K562 (cell line): ENCODE data around the gene CYFIP2. TPM values are rescaled to one million over a fixed set of nuclear protein-coding genes. Genes with fewer than 3 reads are reported as not detected.

ENCODE experiments used
- ATAC-seq: fragments of 200-7000 bp; cut with Tn5 transposase; 3 replicates; pipeline ENCODE4 v1.9.1; 2020; ENCODE audit warnings: moderate library complexity
- BruUV-seq: library from RNA; stranded (reverse); fragments of 400-500 nt; replicated peaks from 2 replicates; lab custom pipeline; 2021; lab: Mats Ljungman, UMichigan
- CTCF ChIA-PET: fragments of 300-600 bp; formaldehyde crosslinking; extraction: SDS; loops from one replicate; lab custom pipeline; 2021; ENCODE audit warnings: low intra/inter-chr PET ratio; lab: Yijun Ruan, JAX
- POLR2A ChIA-PET: fragments of 300-600, 350-650 bp; sonication (Branson Sonifier 250); formaldehyde crosslinking; extraction: SDS; loops from one replicate; lab custom pipeline; 2021; ENCODE audit warnings: antibody characterized with exemption, inconsistent platforms; lab: Yijun Ruan, JAX
- DNase-seq, 4 experiments: peaks; one replicate each; pipeline versions ENCODE4 v3.0.0 to v3.0.0-alpha.2; 2011 to 2018; ENCODE audit warnings: low spot score in 3 of 4, mixed read lengths in 3 of 4; ENCODE audit errors: extremely low read depth in 1 of 4
- FAIRE-seq: peaks from 2 replicates; lab custom pipeline; 2011; peaks lifted over from hg19 to GRCh38; lab: Jason Lieb, UNC
- H2AFZ ChIP-seq: 2 replicates; pipeline ENCODE4 v1.6.0; 2011; ENCODE audit warnings: low read depth, low read length, control low read depth, inconsistent platforms
- H3K27ac ChIP-seq: fragments of 200-600 bp; 3 replicates; pipeline ENCODE4 v1.8.0; 2011; ENCODE audit warnings: low read depth, mild to moderate bottlenecking, control low read depth, inconsistent platforms, low read length, moderate library complexity, mixed read lengths; ENCODE audit errors: extremely low read depth
- H3K27me3 ChIP-seq, 2 experiments: fragments of 300-600 bp in 1 of 2; 2 replicates in 1 of 2; 3 replicates in 1 of 2; pipeline versions ENCODE4 v1.6.0 to v1.8.0; 2011; ENCODE audit warnings: inconsistent platforms in 2 of 2, low read length in 2 of 2, mild to moderate bottlenecking in 1 of 2, mixed read lengths in 1 of 2, moderate library complexity in 1 of 2; ENCODE audit not compliant: control insufficient read depth in 2 of 2, insufficient read depth in 2 of 2
- H3K36me3 ChIP-seq: fragments of 300-600 bp; 3 replicates; pipeline ENCODE4 v1.8.0; 2011; ENCODE audit warnings: mild to moderate bottlenecking, low read length, inconsistent platforms; ENCODE audit not compliant: control insufficient read depth, insufficient read depth
- H3K4me1 ChIP-seq, 2 experiments: fragments of 200-600 bp in 1 of 2; replicated peaks in 1 of 2; 2 replicates in 1 of 2; 3 replicates in 1 of 2; pipeline versions ENCODE4 v1.5.1 to v1.8.0; 2011; ENCODE audit warnings: inconsistent platforms in 2 of 2, low read length in 2 of 2, mild to moderate bottlenecking in 1 of 2, mixed read lengths in 1 of 2, moderate library complexity in 1 of 2; ENCODE audit not compliant: control insufficient read depth in 2 of 2, insufficient read depth in 2 of 2
- H3K4me2 ChIP-seq: 2 replicates; pipeline ENCODE4 v1.6.1; 2011; ENCODE audit warnings: low read length, control low read depth, inconsistent platforms, mixed read lengths; ENCODE audit not compliant: insufficient read depth
- H3K4me3 ChIP-seq: fragments of 200-600 bp; sonication (generic), shearing (Covaris generic); 2 replicates; pipeline ENCODE4 v1.5.1; 2016; ENCODE audit warnings: control low read depth, inconsistent platforms
- H3K79me2 ChIP-seq: fragments of 200-600 bp; 3 replicates; pipeline ENCODE4 v1.8.0; 2011; ENCODE audit warnings: low read length, inconsistent platforms; ENCODE audit not compliant: control insufficient read depth, insufficient read depth
- H3K9ac ChIP-seq, 2 experiments: 2 replicates each; pipeline versions ENCODE4 v1.6.0 to v1.6.1; 2011; ENCODE audit warnings: low read depth in 2 of 2, low read length in 2 of 2, control low read depth in 1 of 2, inconsistent platforms in 1 of 2, mild to moderate bottlenecking in 1 of 2, mixed read lengths in 1 of 2; ENCODE audit not compliant: insufficient read depth in 1 of 2
- H3K9me1 ChIP-seq: one replicate; pipeline ENCODE4 v1.6.0; 2011; ENCODE audit warnings: inconsistent platforms, mild to moderate bottlenecking, low read length, moderate library complexity; ENCODE audit not compliant: control insufficient read depth, insufficient read depth
- H3K9me3 ChIP-seq: replicated peaks from 2 replicates; pipeline ENCODE4 v1.5.1; 2011; ENCODE audit warnings: low read depth, low read length, inconsistent platforms; ENCODE audit not compliant: control insufficient read depth, insufficient read depth
- H4K20me1 ChIP-seq: replicated peaks from 2 replicates; pipeline ENCODE4 v1.6.1; 2011; ENCODE audit warnings: low read length, inconsistent platforms, mixed read lengths; ENCODE audit not compliant: control insufficient read depth, insufficient read depth
- ARID3A ChIP-seq: IDR thresholded peaks from 2 replicates; pipeline ENCODE4 v1.6.1; 2012; ENCODE audit warnings: low read depth, low read length, improper control_type of control experiment, borderline replicate concordance
- BHLHE40 ChIP-seq: IDR thresholded peaks from 2 replicates; pipeline ENCODE4 v1.6.1; 2011; ENCODE audit warnings: low read length, improper control_type of control experiment
- ESRRA ChIP-seq: fragments of 450-650 bp; IDR thresholded peaks from 2 replicates; pipeline ENCODE4 v1.6.1; 2014; ENCODE audit warnings: low read depth, mild to moderate bottlenecking, moderate library complexity, borderline replicate concordance
- FOXM1 ChIP-seq, 2 experiments: fragments of 450-650 bp in 1 of 2; sonication (generic) in 1 of 2; formaldehyde crosslinking in 1 of 2; IDR thresholded peaks; 2 replicates each; pipeline versions ENCODE4 v1.6.1 to v1.9.0; 2017 to 2022; ENCODE audit warnings: low read depth in 2 of 2, mild to moderate bottlenecking in 2 of 2, missing genetic modification reagents in 1 of 2, moderate library complexity in 1 of 2
- HSF4 ChIP-seq: fragments of 250-450 bp; sonication (Bioruptor Pico); IDR thresholded peaks from 2 replicates; pipeline ENCODE4 v2.1.2; 2022; ENCODE audit warnings: mild to moderate bottlenecking, moderate library complexity, borderline replicate concordance
- KAT7 ChIP-seq: sonication (generic); formaldehyde crosslinking; IDR thresholded peaks from 2 replicates; pipeline ENCODE4 v1.8.0; 2022; ENCODE audit warnings: missing genetic modification reagents, mild to moderate bottlenecking, borderline replicate concordance
- PATZ1 ChIP-seq: fragments of 250-450 bp; sonication (Bioruptor Pico); IDR thresholded peaks from 2 replicates; pipeline ENCODE4 v1.5.0; 2020; ENCODE audit warnings: mild to moderate bottlenecking, borderline replicate concordance
- POLR2AphosphoS2 ChIP-seq: IDR thresholded peaks from 2 replicates; pipeline ENCODE4 v1.6.1; 2012; ENCODE audit warnings: low read length, improper control_type of control experiment
- PRMT5 ChIP-seq: sonication (generic); formaldehyde crosslinking; IDR thresholded peaks from 2 replicates; pipeline ENCODE4 v1.5.0; 2020; ENCODE audit warnings: missing genetic modification reagents
- PTBP1 ChIP-seq: fragments of 200-400 bp; formaldehyde crosslinking; IDR thresholded peaks from 2 replicates; pipeline ENCODE4 v1.6.1; 2017; ENCODE audit warnings: low read depth, low read length
- RBM14 ChIP-seq: fragments of 200-400 bp; formaldehyde crosslinking; IDR thresholded peaks from 2 replicates; pipeline ENCODE4 v1.6.1; 2018; ENCODE audit warnings: low read depth, mild to moderate bottlenecking, low read length, moderate library complexity, borderline replicate concordance; ENCODE audit not compliant: insufficient read depth
- SMAD1 ChIP-seq: fragments of 150-350 bp; IDR thresholded peaks from 2 replicates; pipeline ENCODE4 v1.6.1; 2014; ENCODE audit warnings: low read length, low read depth; ENCODE audit not compliant: partially characterized antibody
- SMAD3 ChIP-seq: fragments of 450-650 bp; formaldehyde crosslinking; conservative IDR thresholded peaks from 2 replicates; pipeline ENCODE4 v1.4.0; 2020; ENCODE audit warnings: mild to moderate bottlenecking
- TAF1 ChIP-seq: IDR thresholded peaks from 2 replicates; pipeline ENCODE4 v1.6.1; 2011; ENCODE audit warnings: mild to moderate bottlenecking, low read length, moderate library complexity; ENCODE audit not compliant: insufficient read depth, control insufficient read depth, severe bottlenecking; ENCODE audit errors: extremely low read depth
- THAP7 ChIP-seq: fragments of 250-450 bp; sonication (Bioruptor Pico); IDR thresholded peaks from 2 replicates; pipeline ENCODE4 v1.5.0; 2021
- ZNF133 ChIP-seq: fragments of 250-450 bp; sonication (Bioruptor Pico); IDR thresholded peaks from 2 replicates; pipeline ENCODE4 v1.4.0; 2020; ENCODE audit warnings: mild to moderate bottlenecking
- ZNF778 ChIP-seq: fragments of 450-650 bp; formaldehyde crosslinking; IDR thresholded peaks from 2 replicates; pipeline ENCODE4 v1.4.0; 2020; ENCODE audit warnings: mild to moderate bottlenecking, moderate library complexity
- WGBS: fragments of 100-300 bp; shearing (Covaris generic); methylation state at CpG from one replicate; pipeline ENCODE4 v1.1.6; 2016; ENCODE audit warnings: low coverage, mixed read lengths; ENCODE audit not compliant: insufficient coverage; ENCODE audit errors: missing lambda C conversion rate; 5-methylcytosine and 5-hydroxymethylcytosine counted together
- in situ Hi-C: fragments of 300-500 bp; cut with MboI; formaldehyde crosslinking; loops from 4 replicates; pipeline ENCODE4 v1.15.0; 2018; ENCODE audit warnings: inconsistent platforms, mixed read lengths
- intact Hi-C: fragments of 100-400 bp; cut with micrococcal nuclease; formaldehyde crosslinking; loops from 2 replicates; pipeline ENCODE4 v1.14.2; 2022
- polyA plus RNA-seq, 8 experiments: library from polyadenylated mRNA; depleted of rRNA in 4 of 8; stranded (reverse) in 5 of 8; unstranded in 3 of 8; fragments of >200 nt; fragmentation: Nextera tagmentation in 2 of 8; fragmentation: Illumina TruSeq in 1 of 8; extraction: Ambion mirVana in 2 of 8; extraction: Trizol in 1 of 8; gene quantifications; 2 replicates each; pipeline versions ENCODE4 v1.2.1 to v1.2.3, GENCODE V29; 2011 to 2014; ENCODE audit warnings: inconsistent platforms in 1 of 8, missing spikeins in 1 of 8
- total RNA-seq, 7 experiments: library from RNA; depleted of rRNA in 6 of 7; stranded (reverse); fragments of >200 nt in 6 of 7; fragmentation: Illumina TruSeq in 2 of 7; extraction: Trizol in 2 of 7; gene quantifications; 2 replicates each; pipeline versions ENCODE4 v1.2.1 to v1.2.3, GENCODE V29; 2011 to 2021; ENCODE audit warnings: low replicate concordance in 1 of 7

CYFIP2 gene
- total and polyA plus RNA-seq, 9 of the 15 experiments (the other 6 are each of a cell fraction or from before 2014, with no cell fraction given) = 0.76 to 2.9 (median 1.4) TPM; not detected in 1

GRCh38 chr5:157270771-157271170 is 4.8 kb downstream of the CYFIP2 start:
- no peak overlapping the region for H2AFZ ChIP-seq
- intact Hi-C loops = no loop called here
- DNase-seq (no peak), FAIRE-seq (no peak), ATAC-seq (no peak)
- ChIA-PET CTCF (no interaction called here), POLR2A (no interaction called here)
- 7% methylated on average over 3 of the region's 3 CpGs for WGBS
- no peaks in the 10 kb centered on the region for H3K36me3 ChIP-seq
- no peaks in the 10 kb centered on the region for H3K79me2 ChIP-seq
- no peaks in the 10 kb centered on the region for H4K20me1 ChIP-seq
- peaks cover 0 to 22% of the 10 kb centered on the region in 2 experiments; a peak in 4 of 5 replicates for H3K27me3 ChIP-seq
- no peak overlapping the region for H3K27ac ChIP-seq
- no peak overlapping the region for H3K4me3 ChIP-seq
- H3K4me1 ChIP-seq = peaks cover 9 to 17% of the 10 kb centered on the region in 2 experiments; a peak in 4 of 5 replicates
- no peaks in the 10 kb centered on the region for H3K9me3 ChIP-seq
- H3K9me1 ChIP-seq = no peaks in the 10 kb centered on the region
- H3K9ac ChIP-seq = no peak overlapping the region
- no TSS peak for BruUV-seq
- no peak overlapping the region for H3K4me2 ChIP-seq
- in situ Hi-C loops = no loop called here
- TF ChIP-seq ARID3A (no peak), THAP7 (CRISPR knock-in tag) (no peak), HSF4 (no peak), ZNF133 (no peak), ZNF778 (no peak), PTBP1 (no peak), SMAD1 (no peak), SMAD3 (CRISPR knock-in tag) (no peak), ESRRA (no peak), PATZ1 (CRISPR knock-in tag) (no peak), PRMT5 (CRISPR knock-in tag) (no peak), POLR2AphosphoS2 (no peak), RBM14 (no peak), TAF1 (no peak), KAT7 (CRISPR knock-in tag) (no peak), FOXM1 (IDR thresholded peaks at IDR 0.05; ENCODE audit: low read depth) (no peak), FOXM1 (CRISPR knock-in tag; IDR thresholded peaks at IDR 0.05; ENCODE audit: low read depth) (no peak), BHLHE40 (no peak)
